Measurements from ENCODE around the gene CDH23.

GRCh38 chr10:71492872-71493271, 96.2 kb downstream of the CDH23 start:
- TF ChIP-seq POLR2A (IDR thresholded peaks at IDR 0.05), result no peak
- no peak for TF ChIP-seq POLR2AphosphoS5 (IDR thresholded peaks at IDR 0.05)
- no peak for TF ChIP-seq CTCF (IDR thresholded peaks at IDR 0.05 in 8 of 11, conservative IDR thresholded peaks at IDR 0.05 in 3 of 11)
